GM19438 (cell line): ENCODE measurements around the gene TTLL5.
A peak's percentile ranks its signal among the peaks of the same experiment; 100 is the strongest.

Experiments
- ATAC-seq: cut with Tn5 transposase; IDR thresholded peaks from one replicate; pipeline ENCODE4 v1.9.1; 2021; ENCODE audit warnings: low read depth; ENCODE audit not compliant: unreplicated experiment

The TTLL5 gene

DNA sequence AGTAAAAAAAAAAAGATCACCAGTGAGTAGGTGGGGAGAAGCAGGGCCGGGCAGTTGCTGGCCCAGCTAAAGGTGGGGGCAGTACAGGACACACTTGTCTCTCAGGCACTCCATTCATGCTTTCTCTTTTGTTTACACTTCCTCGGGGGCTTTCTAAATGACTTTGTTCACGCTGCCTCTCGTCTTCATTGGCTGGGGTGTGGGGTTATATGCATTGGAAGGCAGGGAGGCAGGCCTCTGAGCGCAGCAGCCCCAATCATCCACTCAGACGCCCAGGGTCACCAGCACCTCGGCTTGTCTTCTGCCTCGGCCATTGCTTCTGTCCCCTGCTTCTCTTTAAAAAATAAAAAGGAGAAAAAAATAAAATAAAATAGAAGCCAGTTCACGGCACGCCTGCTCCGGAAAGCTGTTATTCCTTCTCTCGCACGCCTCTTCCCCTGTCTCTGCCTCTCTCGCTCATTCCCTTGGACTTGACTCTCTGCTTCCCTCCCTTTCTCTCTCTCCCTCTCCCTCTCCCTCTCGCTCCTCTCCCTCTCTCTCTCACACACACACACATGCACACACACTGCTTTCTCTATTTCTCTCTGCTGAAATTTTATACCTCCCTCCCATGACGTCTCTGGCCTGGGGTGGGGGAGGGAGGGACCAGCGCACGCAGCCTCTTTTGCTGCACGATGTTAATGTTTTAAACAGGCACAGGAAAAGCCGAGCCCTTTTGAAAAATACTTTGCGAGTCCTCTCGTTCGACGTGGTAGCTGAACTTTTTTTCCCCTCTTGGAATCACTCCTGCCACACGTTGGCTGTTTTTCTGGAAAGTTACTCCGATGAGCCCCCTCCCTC lies 320.6 kb downstream of the TTLL5 start, which contains the start of gene TGFB3:
TSS of gene TGFB3 (minus strand) at position 570 of the 840 bp plus-strand sequence. CDS start 1,102 bp downstream, outside the sequence.
- peak; percentile 32 for ATAC-seq

DNA sequence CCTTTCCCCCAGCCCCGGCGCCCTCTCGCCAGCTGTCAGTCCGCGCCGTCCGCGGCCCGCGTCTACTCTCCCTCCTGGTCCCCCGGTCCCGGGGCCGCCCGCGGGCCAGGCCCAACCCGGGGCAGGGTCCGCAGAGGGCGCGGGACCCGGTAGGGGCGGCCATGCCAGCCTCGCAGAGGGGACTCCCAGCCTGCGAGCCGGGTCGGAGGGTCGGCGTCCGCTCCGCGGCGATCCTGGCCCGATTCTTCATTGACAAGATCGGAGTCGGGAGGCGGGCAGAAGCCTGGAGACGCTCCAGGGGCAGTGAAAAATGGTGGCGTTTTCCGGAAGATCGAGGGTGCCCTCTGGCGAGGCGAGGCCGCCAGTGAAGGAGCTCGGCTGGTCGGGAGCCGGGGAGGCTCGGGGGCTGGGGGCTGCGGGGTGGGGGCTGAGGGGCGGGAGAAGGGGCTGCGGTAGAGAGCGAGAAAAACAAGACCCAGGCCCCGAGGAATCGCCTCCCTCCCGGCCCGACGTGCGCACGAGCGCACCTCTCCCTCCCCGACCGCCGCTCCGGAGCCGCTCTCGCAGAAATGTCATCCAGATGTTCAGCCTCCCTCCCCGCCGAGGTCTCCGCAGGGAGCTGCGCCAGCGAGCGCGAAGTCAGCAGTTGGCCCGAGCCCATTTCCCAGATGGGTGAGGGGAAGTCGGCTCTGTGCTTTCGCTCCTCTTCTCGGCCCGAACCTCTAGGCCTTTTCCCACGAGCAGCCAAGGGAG lies 321.4 kb downstream of the TTLL5 start:
- ATAC-seq = peak; percentile 43

- no peak for ATAC-seq
Observed at GRCh38 chr14:75983019-75983358, 321.9 kb downstream of the TTLL5 start.

DNA sequence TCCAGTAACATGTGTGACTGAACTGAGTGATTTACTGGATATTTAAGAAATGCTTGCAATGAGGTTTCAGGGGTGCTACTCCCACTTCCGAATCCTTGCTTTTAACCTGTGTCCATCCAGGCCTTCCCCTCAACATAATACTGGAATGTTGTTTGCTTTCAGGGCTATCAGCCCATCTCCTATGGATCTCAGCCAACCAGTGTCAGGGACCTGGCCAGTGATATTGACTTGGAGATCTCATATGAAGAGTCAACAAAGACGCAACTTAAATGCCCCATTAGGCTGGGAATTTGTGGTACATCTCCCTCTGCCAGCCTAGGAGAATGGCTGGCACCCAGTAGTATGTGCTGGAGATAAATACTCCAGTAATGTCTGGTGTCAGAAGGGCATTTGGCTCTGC lies 323.6 kb downstream of the TTLL5 start:
- no peak for ATAC-seq

- ATAC-seq = peak; percentile 59
Observed at GRCh38 chr14:75985618-75986438, 324.8 kb downstream of the TTLL5 start, which contains the start of gene IFT43. Gene IFT43, plus strand, starts transcription at chr14:75985763. Its CDS starts 24 bp downstream, at chr14:75985787.

GRCh38 chr14:75986439-75986765 lies 325.4 kb downstream of the TTLL5 start:
- no peak for ATAC-seq

- no peak for ATAC-seq
Observed at GRCh38 chr14:75987201-75987970, 326.3 kb downstream of the TTLL5 start.

- ATAC-seq = no peak
Observed at GRCh38 chr14:75989134-75989533, 328.1 kb downstream of the TTLL5 start.

- no peak for ATAC-seq
Observed at GRCh38 chr14:75990297-75990696, 329.3 kb downstream of the TTLL5 start.

DNA sequence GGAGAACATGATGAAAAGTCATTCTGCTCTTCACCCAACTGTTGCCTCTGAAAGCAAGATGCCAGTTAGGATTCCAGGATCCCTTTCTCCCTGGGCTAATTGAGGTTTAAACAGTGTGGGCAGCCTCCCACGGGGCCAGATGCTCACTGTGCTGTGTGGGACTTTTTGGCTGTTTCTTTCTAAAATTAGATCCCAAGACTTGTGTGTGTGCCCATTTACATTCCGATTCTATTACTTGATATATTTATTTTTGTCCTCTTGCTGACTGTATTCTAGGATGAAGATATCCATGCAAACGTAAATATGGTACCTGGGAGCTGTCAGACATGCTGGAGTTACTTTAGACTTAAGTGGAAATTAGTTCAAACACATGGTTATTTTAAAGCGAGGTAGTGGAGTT lies 330.7 kb downstream of the TTLL5 start:
- no peak for ATAC-seq

DNA sequence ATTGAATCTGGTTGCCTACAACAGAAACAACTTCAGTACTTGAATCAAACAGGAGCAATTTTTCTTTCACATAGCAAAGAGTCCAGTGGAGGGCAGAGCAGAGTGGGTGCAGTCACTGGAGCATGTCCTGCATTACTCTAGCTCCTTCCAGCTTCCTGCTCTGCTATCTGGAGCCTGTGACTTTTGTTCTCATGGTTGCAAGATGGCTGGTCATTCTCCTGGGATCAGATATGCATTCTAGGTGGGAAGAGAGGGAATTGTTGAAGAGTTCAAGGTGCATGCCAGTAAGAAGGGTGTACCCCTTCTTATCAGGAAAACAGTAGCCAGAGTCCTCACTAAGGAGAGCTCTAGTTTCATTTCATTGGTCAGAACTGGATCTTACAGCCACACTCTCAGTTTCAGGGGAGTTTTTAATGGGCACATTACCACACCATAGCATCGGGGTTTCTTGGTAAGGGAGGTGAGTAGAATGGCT lies 332.6 kb downstream of the TTLL5 start:
- ATAC-seq = no peak

DNA sequence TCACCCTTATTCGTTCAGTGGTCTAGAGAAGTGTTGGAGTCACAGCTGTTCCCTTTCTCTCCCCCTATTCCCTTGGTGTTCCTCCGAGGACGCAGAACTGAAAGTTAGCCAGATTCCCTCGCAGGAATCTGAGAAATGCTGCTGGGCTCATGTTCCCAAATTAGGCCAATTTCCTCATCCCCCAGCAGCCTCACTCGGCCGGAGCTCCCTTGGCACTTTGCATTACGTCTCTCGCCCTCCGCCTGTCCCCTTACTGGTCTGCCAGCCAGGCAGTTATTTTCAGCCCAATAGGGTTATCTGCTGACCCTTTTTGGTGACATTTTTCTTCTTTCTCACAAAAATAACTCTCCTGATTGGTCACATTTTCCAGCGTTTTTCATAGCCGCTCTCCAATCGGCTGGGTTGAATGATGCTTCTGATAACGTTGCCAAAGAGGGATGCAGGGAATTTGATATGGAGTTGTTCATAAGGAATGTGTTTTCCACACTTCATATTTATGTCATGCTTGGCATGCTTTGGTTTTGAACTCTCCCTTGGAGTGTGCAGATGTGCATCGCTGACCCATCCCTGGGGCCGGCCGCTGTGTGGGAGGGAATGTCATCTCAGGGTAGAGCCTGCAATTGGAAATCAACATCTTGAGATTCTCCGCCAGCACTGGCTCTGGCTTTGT lies 334.5 kb downstream of the TTLL5 start:
- ATAC-seq = no peak

GRCh38 chr14:75996488-75996887 lies 335.4 kb downstream of the TTLL5 start:
- ATAC-seq = no peak

DNA sequence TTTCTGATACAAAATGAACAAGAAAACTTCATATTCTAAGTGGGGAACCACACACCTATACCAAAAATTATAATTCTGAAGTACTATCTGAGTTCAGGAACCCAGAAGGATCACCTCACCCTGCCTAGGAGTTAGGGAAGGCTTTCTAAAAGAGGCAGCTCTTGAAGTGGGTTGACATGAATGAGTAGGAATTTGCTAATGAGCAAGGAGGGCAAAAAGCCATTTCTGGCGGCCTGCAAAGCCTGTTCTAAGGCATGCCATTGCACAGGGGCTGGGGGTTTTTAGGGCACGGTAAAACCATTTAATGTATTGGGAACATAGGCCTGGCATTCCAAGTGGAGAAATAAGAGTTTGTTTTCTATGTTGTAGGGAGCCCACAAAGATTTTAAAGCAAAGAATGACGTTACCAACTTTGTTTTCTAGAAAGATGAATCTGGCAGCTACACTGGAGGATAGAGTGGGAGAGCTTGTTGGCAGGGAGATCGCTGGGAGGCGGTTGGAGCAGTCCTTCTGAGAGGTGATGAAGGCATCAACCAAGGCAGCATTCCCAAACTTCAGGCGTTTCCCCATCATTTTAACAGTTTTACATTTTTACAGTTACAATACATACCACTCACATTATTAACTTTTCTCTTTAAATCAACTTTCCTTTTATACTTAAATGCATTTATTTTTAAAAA lies 338.6 kb downstream of the TTLL5 start:
- ATAC-seq = no peak

- ATAC-seq = no peak
Observed at GRCh38 chr14:76002383-76002782, 341.3 kb downstream of the TTLL5 start.
